GM18507 (cell line): ENCODE data around the gene WDR90.
A peak's percentile ranks its signal among the peaks of the same experiment; 100 is the strongest.

Experiments
- DNase-seq: peaks from one replicate; pipeline ENCODE4 v3.0.0; 2011; ENCODE audit warnings: low read depth; ENCODE audit not compliant: insufficient read length; ENCODE audit errors: extremely low spot score
- FAIRE-seq: peaks from 2 replicates; lab custom pipeline; 2011; peaks lifted over from hg19 to GRCh38; lab: Jason Lieb, UNC

Gene WDR90

GRCh38 chr16:636206-637080 lies 12.7 kb upstream of the WDR90 start, which contains the start of gene METTL26:
METTL26 (minus strand) TSS chr16:636305; CDS start chr16:636290, 15 bp downstream.
- DNase-seq (peak; percentile 96), FAIRE-seq (peak; percentile 89)

- no peak for FAIRE-seq
- peak; percentile 97 for DNase-seq
Observed at GRCh38 chr16:637081-638018, 11.8 kb upstream of the WDR90 start.

DNA sequence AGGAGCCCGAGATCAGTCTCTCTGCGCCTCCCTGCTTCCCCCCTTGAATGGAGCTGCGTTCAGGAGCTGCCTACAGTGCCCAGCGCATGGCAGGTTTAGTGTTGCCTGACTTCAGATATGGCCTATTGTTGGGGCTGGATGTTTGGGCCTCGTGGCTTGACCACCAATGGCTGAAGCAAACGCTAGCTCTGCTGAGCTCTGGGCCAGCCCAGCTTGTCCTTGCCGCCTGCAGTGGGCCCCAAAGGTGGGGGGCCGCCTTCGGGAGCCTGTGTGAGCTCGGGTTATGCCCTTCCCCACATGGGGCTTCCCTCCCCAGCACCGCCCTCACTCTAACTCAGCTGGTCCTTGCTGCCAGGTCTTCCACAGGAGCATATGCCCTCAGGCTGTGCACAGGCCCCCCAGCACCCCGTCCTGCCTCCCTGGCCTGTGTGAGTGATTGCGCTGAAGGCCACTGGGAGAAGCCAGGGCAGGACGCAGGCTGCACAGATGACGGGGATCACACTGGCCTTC lies 11.1 kb upstream of the WDR90 start:
- DNase-seq (no peak), FAIRE-seq (no peak)

DNA sequence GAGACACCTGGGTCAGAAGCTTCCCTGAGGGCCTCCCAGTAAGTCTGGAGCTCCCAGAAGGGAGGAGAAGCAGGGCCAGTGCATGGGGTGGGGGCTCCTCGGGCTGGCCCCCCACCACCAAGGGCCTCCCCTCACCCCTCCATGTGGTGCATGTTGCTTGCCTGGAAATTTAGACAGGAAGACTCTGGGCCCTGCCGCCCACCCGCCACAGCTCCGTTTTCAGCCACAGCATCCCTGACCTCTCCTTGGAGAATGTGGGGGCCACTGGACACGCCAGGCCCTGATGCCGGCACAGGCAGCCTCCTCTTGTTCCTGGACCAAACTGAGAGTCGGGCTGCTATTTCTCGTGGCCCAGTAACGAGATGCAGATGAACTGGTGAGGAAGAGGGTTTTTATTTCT lies 10.3 kb upstream of the WDR90 start:
- no peak for FAIRE-seq

DNA sequence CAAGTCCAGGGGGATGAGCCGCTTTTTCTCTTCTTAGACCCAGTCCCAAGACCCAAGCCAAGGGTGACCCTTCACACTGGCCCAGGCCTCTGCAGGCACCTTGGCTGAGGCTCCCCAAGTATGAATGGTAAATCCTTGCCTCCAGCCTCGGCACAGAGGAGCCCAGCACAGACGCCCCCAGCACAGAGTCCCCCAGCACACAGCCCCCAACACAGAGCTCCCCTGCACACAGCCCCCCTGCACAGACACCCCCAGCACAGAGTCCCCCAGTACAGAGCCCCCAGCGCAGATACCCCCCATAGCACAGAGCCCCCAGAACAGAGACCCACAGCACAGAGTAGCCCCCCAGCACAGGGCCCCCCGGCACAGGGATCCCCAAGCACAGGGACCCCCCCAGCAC lies 8.6 kb upstream of the WDR90 start:
- no peak for DNase-seq
- FAIRE-seq = no peak

More for the DNA sequence above, 10.3 kb upstream of the WDR90 start:
- DNase-seq = no peak

GRCh38 chr16:641326-642188 lies 7.6 kb upstream of the WDR90 start, which contains the start of gene MCRIP2:
MCRIP2 (plus strand) TSS chr16:641828; CDS start chr16:641992, 164 bp downstream.
- peak; percentile 86 for FAIRE-seq
- DNase-seq = peak; percentile 71

- FAIRE-seq (peak; percentile 29), DNase-seq (peak; percentile 45)
Observed at GRCh38 chr16:642189-643049, 6.7 kb upstream of the WDR90 start.

DNA sequence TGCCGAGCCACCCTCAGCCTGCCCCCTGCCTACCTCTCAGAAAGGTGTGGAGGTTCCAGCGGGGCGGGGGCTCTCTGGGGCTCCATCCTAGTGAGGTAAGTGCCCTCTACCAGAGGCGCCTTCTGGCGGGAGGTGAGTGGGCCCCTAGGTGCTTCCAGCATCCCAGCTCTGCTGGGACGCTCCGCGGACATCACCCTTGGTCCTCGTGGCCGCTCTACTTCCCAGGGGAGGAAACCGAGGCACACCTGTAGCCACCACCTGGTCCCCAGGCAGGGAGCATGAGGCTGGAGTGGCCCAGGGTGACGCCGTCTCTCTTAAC lies 6.2 kb upstream of the WDR90 start:
- no peak for FAIRE-seq
- DNase-seq = no peak

DNA sequence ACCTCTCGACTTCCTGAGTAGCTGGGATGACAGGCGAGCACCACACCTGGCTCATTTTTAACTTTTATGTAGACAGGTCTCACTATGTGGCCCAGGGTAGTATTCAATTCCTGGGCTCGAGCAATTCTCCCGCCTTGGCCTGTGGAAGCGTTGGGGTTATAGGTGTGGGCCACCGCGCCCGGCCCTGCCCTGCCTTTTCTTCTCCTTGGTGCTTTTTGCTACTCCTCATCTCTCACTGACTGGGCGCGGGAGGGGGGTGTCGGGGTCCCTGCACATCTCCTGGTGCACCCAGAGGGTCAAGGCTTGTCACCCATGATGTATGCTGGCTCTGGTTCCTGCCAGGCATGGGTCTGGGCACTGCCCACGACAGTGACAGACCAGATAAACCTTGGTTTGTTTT lies 4.6 kb upstream of the WDR90 start:
- FAIRE-seq (no peak), DNase-seq (no peak)

- FAIRE-seq (no peak), DNase-seq (no peak)
Observed at GRCh38 chr16:645852-646678, 3.1 kb upstream of the WDR90 start.

GRCh38 chr16:646679-647172 lies 2.4 kb upstream of the WDR90 start:
- DNase-seq = no peak
- no peak for FAIRE-seq

DNA sequence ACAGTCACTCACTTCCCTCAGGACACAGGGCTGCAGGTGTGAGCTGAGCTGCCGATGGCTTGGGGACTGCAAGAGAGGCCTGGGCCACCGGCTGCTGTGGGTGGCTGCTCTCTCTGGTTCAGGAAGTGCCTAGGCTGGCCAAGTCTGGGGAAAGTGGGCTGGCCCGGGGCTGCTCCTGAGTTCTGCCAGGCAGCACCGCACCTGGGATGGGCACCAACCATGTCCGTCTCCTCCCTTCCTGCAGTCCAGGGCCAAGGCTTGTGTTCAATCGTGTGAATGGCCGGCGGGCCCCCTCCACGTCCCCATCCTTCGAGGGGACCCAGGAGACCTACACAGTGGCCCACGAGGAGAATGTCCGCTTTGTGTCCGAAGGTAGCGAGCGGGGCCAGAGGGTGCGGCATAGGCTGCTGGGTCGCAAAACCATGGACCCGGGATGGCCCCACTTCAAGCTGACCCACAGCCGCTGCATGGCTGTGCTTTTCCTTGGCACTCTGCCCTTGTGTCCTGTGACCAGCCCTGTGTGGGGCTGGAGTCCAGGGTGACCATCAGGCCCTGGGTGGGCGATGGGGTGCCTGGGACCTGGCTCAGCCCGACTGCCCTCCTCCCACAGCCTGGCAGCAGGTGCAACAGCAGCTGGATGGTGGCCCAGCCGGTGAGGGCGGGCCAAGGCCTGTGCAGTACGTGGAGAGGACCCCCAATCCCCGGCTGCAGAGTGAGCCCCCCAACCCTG lies 1.8 kb upstream of the WDR90 start:
- FAIRE-seq (no peak), DNase-seq (no peak)

DNA sequence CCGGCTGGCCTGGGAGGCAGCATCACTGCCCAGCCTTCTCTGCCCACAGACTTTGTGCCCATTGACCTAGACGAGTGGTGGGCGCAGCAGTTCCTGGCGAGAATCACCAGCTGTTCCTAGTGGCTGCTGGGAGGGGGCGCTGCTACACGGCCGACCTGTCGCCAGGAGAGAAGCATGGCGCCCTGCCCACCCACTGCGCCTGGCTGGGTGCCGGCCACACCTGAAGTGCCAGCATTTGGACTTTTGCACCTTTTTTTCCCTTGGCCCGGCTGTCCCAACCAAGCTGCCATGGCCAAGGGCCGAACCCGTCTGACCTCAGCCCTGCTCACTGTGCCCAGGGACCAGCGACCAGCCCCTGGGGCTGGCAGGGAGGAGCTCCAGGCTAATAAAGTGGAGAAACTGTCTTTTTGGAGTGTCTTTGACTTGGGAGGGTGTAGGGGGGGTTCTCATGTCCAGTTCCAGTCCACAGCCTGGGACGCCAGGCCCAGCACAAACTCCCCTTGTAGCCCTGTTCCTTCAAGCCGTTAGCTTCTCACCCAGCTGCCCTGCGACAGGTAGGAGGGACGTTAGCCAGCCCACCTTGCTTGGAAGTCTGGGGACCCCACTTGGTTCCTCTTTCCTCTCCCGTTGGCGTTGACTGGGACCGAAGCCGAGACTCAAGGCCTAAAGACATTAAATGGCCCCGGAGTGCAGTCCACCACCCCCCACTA lies 939 bp upstream of the WDR90 start:
- peak; percentile 71 for FAIRE-seq
- peak; percentile 57 for DNase-seq

DNA sequence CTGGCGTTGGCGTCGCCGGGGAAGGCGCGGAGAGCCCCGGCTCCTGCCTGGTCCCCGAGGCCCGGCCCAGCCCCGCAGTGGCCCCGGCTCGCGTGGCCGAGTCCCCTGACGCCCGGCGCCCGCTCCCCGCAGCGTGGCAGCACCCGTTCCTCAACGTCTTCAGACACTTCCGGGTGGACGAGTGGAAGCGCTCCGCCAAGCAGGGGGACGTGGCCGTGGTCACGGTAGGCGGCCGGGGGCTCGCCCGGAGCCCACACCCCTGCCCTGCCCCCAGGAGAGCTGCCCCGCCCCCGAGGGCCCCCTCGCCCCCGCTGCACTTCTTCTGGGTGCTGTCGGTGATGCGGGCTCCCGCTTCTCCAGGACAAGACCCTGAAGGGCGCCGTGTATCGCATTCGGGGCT lies 466 bp downstream of the WDR90 start:
- DNase-seq (no peak), FAIRE-seq (no peak)

DNA sequence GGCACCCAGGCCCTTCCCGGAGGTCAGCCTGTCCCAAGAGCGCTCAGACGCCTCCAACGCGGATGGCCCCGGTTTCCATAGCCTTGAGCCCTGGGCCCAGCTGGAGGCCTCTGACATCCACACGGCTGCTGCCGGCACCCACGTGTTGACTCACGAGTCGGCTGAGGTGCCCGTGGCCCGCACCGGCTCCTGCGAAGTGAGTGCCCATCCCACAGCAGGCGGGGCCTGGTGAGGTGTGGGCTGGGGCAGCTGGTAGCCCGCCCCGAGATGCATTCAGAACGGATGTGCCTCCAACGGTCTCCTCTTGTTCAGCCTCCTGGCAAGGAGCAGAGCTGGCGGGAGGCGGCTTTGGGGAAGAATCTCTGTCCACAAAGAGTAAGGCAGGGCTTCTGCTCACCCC lies 2.7 kb downstream of the WDR90 start:
- FAIRE-seq (no peak), DNase-seq (no peak)
